ENCODE measurements around the gene FGGY. TPM values are rescaled to one million over a fixed set of nuclear protein-coding genes. Genes with fewer than 3 reads are reported as not detected.
"Not testable (repeated sequence)": the region's sequence is repeated elsewhere in the genome, so short reads cannot be mapped to it uniquely, and the experiment has no call there.

Gene FGGY, protein sequence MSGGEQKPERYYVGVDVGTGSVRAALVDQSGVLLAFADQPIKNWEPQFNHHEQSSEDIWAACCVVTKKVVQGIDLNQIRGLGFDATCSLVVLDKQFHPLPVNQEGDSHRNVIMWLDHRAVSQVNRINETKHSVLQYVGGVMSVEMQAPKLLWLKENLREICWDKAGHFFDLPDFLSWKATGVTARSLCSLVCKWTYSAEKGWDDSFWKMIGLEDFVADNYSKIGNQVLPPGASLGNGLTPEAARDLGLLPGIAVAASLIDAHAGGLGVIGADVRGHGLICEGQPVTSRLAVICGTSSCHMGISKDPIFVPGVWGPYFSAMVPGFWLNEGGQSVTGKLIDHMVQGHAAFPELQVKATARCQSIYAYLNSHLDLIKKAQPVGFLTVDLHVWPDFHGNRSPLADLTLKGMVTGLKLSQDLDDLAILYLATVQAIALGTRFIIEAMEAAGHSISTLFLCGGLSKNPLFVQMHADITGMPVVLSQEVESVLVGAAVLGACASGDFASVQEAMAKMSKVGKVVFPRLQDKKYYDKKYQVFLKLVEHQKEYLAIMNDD
- total RNA-seq = 10 to 100 TPM; 11.9 to 13.6 TPM

DNA sequence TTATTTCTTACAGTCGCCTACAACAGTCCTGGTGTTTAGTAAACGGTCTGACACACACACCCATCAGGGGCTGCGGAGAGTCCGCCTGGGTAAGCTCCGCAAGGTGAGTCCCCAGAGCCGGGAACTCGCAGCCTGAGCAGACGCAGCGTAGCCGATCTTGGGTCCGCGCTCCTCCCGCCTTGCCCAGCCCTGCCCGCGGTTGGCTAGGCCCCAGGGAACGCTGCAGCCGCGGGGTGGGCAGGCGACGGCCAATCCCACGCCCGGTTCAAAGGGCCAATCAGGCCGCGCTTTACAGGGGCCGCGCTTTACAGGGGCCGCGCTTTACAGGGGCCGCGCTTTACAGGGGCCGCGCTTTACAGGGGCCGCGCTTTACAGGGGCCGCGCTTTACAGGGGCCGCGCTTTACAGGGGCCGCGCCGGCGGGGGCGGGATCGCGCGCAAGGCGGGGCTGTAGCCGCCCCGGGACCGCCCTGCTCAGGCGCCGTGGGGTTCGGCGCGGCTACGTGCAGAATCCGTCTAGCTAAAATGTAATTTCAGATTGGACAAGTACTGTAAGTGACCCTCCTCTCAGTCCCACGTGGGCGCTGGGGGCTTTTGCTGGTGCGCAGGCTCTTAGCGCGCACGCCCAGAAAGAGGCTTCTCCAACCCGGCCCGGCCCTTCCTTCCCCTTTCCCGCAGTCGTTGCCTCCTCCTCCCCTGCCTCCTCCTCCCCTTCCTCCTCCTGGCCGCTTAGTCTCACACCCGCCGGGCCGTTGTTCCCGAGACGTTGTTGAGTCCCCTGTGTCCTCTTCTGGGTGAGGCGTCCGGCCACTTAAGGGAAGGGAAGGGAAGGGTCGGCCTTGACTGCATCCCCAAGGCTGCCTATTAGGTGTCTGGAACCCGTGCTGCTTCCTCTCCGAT, at the start of gene FGGY:
TSS of gene FGGY (plus strand) at position 737 of the 899 bp plus-strand sequence. CDS start 24,456 bp downstream, outside the sequence.
- H3K36me3 Mint-ChIP-seq (ENCODE audit: low read depth) = peaks cover 2% of the 10 kb centered on the region
- ChIA-PET POLR2A (interaction anchor here (1.6 to 1.9 kb wide), 2 partner anchors 10 to 17 kb away, joined by 4 to 6 read pairs; no protein-coding TSS in a partner anchor), CTCF (interaction anchor here (1.5 to 2.0 kb wide), 2 partner anchors 10 to 403 kb away, joined by 4 to 6 read pairs; no protein-coding TSS in a partner anchor)
- TF ChIP-seq, protein P1, sequence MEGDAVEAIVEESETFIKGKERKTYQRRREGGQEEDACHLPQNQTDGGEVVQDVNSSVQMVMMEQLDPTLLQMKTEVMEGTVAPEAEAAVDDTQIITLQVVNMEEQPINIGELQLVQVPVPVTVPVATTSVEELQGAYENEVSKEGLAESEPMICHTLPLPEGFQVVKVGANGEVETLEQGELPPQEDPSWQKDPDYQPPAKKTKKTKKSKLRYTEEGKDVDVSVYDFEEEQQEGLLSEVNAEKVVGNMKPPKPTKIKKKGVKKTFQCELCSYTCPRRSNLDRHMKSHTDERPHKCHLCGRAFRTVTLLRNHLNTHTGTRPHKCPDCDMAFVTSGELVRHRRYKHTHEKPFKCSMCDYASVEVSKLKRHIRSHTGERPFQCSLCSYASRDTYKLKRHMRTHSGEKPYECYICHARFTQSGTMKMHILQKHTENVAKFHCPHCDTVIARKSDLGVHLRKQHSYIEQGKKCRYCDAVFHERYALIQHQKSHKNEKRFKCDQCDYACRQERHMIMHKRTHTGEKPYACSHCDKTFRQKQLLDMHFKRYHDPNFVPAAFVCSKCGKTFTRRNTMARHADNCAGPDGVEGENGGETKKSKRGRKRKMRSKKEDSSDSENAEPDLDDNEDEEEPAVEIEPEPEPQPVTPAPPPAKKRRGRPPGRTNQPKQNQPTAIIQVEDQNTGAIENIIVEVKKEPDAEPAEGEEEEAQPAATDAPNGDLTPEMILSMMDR (IDR thresholded peaks at IDR 0.05) = no peak
- H3K27me3 Mint-ChIP-seq = no peaks in the 10 kb centered on the region
- H3K4me1 Mint-ChIP-seq (ENCODE audit: low read depth) = peaks cover 39% of the 10 kb centered on the region
- H3K4me3 Mint-ChIP-seq = peak within 1 kb of the TSS; percentile 85
- intact Hi-C loops (cut with micrococcal nuclease) = loop anchor here (10.0 kb wide), 1 partner anchor 512 kb away; the partner anchor contains the start of gene JUN
- ATAC-seq = peak; percentile 96
- no peaks in the 10 kb centered on the region for H3K9me3 Mint-ChIP-seq
- H3K27ac Mint-ChIP-seq = peak within 1 kb of the TSS; percentile 87
- DNase-seq = peak; percentile 95

DNA sequence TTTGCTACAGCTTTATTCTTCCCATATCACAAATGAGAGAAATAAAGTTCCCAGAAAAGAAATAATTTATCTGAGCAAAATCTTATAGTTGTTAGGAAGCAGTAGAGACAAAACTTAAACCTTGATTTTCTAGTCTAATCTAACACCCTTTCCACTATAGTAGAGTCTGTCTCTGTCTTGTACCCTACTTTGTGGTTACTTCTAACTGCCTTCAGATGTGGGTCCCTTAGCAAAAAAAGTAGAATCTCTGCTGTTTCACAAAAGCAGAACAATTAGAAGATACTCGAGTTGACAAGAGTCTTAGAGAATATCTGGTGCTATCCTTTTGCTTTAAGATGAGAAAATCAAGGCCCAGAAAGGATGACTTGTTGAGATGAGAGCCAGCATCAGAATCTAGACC, 48.1 kb upstream of the FGGY start:
- no peaks in the 10 kb centered on the region for H3K36me3 Mint-ChIP-seq (ENCODE audit: low read depth)
- H3K9me3 Mint-ChIP-seq = peaks cover 13% of the 10 kb centered on the region
- H3K4me3 Mint-ChIP-seq = no peak overlapping the region
- POLR2A ChIA-PET = no interaction called here
- no peaks in the 10 kb centered on the region for H3K27me3 Mint-ChIP-seq
- intact Hi-C loops (cut with micrococcal nuclease) = no loop called here
- peaks cover 4% of the 10 kb centered on the region for H3K4me1 Mint-ChIP-seq (ENCODE audit: low read depth)
- no peak overlapping the region for H3K27ac Mint-ChIP-seq
- DNase-seq = no peak
- no peak for ATAC-seq
- TF ChIP-seq, protein P1 (IDR thresholded peaks at IDR 0.05) = no peak
- CTCF ChIA-PET = interaction anchor here (0.6 kb wide), 1 partner anchor 89 kb away, joined by 3 read pairs; no protein-coding TSS in a partner anchor

DNA sequence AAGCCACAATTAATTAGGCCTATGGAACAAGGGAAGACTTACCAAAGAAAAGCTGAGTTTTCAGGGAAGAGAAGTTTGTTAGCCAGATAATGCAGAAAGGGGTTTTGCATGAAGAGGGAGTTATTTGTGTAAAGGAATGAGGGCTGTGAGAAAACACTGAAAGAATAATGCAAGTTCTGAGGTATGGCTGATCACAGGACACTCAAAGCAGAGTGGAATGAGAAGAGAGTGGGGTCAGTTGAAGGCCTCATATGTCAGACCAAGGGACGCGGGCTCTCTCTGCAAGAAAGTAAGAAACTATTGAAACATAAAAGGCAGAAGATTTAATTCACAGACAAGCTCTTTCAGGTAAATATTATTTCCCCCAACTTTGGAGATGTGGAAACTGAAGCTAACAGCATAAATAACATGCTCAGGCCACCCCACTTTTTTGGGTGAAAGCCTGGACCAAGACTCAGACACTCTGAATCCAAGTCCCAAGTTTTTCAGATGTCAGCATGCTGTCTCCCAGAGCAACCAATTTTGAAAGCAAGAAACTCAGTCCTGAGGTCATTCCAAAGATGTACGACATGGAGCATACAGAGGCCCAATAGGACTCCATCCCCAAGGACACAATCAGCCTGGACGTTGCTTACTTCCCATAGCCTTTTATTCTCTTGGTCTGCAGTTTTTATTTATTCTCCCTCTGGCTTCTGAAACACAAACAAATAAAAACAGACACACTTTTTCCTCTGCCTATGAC, 47.3 kb upstream of the FGGY start:
- no peaks in the 10 kb centered on the region for H3K27me3 Mint-ChIP-seq
- TF ChIP-seq, protein P1 (IDR thresholded peaks at IDR 0.05) = no peak
- no peak for DNase-seq
- peaks cover 4% of the 10 kb centered on the region for H3K4me1 Mint-ChIP-seq (ENCODE audit: low read depth)
- peaks cover 13% of the 10 kb centered on the region for H3K9me3 Mint-ChIP-seq
- ChIA-PET CTCF (interaction anchor here (0.6 to 1.1 kb wide), 2 partner anchors 89 to 449 kb away, joined by 3 read pairs; no protein-coding TSS in a partner anchor), POLR2A (no interaction called here)
- H3K4me3 Mint-ChIP-seq = no peak overlapping the region
- H3K27ac Mint-ChIP-seq = no peak overlapping the region
- intact Hi-C loops (cut with micrococcal nuclease) = no loop called here
- no peak for ATAC-seq
- H3K36me3 Mint-ChIP-seq (ENCODE audit: low read depth) = no peaks in the 10 kb centered on the region

GRCh38 chr1:59251061-59251460, 45.8 kb upstream of the FGGY start:
- H3K27ac Mint-ChIP-seq = not testable (repeated sequence)

DNA sequence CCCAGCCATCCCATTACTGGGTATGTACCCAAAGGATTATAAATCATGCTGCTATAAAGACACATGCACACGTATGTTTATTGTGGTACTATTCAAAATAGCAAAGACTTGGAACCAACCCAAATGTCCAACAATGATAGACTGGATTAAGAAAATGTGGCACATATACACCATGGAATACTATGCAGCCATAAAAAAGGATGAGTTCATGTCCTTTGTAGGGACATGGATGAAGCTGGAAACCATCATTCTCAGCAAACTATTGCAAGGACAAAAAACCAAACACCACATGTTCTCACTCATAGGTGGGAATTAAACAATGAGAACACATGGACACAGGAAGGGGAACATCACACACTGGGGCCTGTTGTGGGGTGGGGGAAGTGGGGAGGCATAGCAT, 40.5 kb upstream of the FGGY start:
- CTCF ChIA-PET; H3K27ac Mint-ChIP-seq; H3K4me1 Mint-ChIP-seq (ENCODE audit: low read depth); intact Hi-C loops (cut with micrococcal nuclease); H3K36me3 Mint-ChIP-seq (ENCODE audit: low read depth); H3K4me3 Mint-ChIP-seq; H3K9me3 Mint-ChIP-seq; ATAC-seq; POLR2A ChIA-PET; H3K27me3 Mint-ChIP-seq; DNase-seq: not testable (repeated sequence)

More at GRCh38 chr1:59251061-59251460, 45.8 kb upstream of the FGGY start:
- H3K4me1 Mint-ChIP-seq (ENCODE audit: low read depth); H3K9me3 Mint-ChIP-seq; H3K36me3 Mint-ChIP-seq (ENCODE audit: low read depth); ATAC-seq; intact Hi-C loops (cut with micrococcal nuclease); H3K27me3 Mint-ChIP-seq; POLR2A ChIA-PET; DNase-seq; H3K4me3 Mint-ChIP-seq; CTCF ChIA-PET: not testable (repeated sequence)
